ENCODE results near the gene ARHGAP26.

The ARHGAP26 gene

DNA sequence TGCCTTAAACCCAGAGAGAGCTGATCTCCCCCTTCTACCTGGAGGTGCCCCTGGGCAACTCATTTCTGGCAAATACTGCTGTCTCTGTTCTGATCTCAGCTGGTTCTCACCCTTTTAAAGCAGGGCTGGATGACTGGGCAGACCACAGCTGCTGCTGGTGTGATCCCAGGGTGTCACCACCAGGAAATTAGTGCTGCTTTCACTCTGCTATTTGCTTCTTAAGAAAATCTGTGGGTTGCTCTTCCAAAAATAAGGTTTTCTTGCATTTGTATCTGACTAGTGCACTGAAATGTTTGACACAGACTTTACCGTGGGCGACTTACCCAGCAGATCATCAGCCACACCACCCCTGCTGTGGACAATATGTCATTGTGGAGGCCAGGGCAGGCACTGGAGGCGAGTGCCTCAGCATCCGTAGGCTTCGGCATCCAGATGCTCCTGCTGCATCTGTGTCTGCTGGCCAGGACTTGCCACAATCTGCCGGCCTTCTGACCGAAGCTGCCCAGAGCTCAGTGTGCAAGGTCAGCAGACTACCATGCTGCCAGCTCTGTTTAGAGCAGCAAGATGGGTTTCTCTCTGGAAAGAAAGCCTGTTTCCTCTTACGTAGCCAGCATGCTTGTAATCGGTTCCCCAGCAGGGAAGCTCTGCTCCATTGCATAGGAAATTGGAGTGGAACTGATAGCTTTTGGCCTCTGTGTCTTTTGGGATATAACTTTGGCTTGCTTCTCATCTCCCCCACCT, 13.6 kb downstream of the ARHGAP26 start:
- peak; percentile 22 for DNase-seq (ENCODE audit: low read depth)
- no peak overlapping the region for H3K4me3 ChIP-seq (replicated peaks; ENCODE audit: low read depth, low read length)
- TF ChIP-seq, protein P1, sequence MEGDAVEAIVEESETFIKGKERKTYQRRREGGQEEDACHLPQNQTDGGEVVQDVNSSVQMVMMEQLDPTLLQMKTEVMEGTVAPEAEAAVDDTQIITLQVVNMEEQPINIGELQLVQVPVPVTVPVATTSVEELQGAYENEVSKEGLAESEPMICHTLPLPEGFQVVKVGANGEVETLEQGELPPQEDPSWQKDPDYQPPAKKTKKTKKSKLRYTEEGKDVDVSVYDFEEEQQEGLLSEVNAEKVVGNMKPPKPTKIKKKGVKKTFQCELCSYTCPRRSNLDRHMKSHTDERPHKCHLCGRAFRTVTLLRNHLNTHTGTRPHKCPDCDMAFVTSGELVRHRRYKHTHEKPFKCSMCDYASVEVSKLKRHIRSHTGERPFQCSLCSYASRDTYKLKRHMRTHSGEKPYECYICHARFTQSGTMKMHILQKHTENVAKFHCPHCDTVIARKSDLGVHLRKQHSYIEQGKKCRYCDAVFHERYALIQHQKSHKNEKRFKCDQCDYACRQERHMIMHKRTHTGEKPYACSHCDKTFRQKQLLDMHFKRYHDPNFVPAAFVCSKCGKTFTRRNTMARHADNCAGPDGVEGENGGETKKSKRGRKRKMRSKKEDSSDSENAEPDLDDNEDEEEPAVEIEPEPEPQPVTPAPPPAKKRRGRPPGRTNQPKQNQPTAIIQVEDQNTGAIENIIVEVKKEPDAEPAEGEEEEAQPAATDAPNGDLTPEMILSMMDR (IDR thresholded peaks at IDR 0.05; ENCODE audit: low read length, missing control alignments): peak; percentile 1

DNA sequence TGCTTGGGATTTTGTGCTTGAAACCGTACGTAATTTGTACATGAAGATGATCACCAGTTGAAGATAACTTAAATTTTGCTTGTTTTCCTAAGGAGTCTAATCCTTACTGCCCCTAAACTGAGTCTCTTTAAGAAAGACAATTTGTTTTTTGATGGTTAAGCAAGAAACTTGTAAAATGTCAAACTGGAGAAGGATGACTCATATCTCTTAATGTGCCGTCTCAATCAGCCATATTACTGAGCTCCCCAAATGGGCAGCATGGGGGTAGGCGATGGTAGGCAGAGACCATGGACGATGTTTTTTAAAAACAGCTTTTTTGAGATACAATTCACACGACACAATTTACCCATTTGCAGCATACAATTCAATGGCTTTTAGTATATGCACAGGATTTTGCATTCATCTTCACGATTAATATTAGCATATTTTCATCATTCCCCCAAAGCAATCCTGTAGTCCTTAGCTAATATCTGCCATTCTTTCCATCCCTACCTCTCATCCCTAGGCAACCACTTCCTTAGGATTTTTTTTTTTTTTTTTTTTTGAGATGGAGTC, 14.3 kb downstream of the ARHGAP26 start:
- TF ChIP-seq, protein P1 (IDR thresholded peaks at IDR 0.05; ENCODE audit: low read length, missing control alignments): no peak
- DNase-seq (ENCODE audit: low read depth): no peak
- H3K4me3 ChIP-seq (replicated peaks; ENCODE audit: low read depth, low read length): no peak overlapping the region

DNA sequence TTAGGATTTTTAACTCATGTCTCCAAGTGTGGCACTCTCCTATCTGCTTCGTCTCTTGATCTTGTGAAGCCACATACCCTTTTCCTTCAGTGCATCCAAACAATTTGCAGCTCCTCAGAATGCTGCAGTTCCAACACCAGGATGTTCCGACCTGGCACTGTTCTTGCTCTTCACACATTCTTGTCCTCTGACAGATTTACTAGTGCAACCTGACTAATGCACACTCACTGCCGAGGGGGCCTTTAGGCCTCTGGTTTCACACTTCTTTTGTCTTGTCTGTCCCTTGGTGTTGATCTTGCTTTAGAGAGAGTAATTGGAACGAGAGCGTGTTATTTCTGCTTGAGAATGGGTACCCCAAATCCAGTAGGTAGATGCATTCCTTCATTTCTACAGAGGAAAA, 15.0 kb downstream of the ARHGAP26 start:
- no peak for DNase-seq (ENCODE audit: low read depth)
- H3K4me3 ChIP-seq (replicated peaks; ENCODE audit: low read depth, low read length): no peak overlapping the region
- TF ChIP-seq, protein P1 (IDR thresholded peaks at IDR 0.05; ENCODE audit: low read length, missing control alignments): no peak

DNA sequence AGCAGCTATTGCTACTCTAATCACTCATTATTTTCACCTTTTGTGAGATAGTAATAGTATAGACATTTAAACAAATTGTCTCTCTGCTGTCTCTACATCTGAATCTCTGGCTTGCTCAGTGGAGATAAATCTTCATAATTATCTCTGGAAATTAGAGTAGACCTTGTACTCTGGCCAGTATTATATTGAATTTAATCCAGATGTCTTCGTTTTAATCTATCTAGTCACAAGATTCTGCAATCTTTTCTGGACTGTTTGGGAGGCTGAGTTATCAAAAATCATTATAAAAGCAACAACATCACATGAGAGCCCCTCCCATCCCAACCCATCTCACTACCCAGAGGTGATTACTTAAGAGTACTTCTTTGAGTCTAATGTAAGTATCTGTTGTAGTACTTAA, 19.0 kb downstream of the ARHGAP26 start:
- DNase-seq (ENCODE audit: low read depth): no peak
- no peak overlapping the region for H3K4me3 ChIP-seq (replicated peaks; ENCODE audit: low read depth, low read length)
- TF ChIP-seq, protein P1 (IDR thresholded peaks at IDR 0.05; ENCODE audit: low read length, missing control alignments): no peak

DNA sequence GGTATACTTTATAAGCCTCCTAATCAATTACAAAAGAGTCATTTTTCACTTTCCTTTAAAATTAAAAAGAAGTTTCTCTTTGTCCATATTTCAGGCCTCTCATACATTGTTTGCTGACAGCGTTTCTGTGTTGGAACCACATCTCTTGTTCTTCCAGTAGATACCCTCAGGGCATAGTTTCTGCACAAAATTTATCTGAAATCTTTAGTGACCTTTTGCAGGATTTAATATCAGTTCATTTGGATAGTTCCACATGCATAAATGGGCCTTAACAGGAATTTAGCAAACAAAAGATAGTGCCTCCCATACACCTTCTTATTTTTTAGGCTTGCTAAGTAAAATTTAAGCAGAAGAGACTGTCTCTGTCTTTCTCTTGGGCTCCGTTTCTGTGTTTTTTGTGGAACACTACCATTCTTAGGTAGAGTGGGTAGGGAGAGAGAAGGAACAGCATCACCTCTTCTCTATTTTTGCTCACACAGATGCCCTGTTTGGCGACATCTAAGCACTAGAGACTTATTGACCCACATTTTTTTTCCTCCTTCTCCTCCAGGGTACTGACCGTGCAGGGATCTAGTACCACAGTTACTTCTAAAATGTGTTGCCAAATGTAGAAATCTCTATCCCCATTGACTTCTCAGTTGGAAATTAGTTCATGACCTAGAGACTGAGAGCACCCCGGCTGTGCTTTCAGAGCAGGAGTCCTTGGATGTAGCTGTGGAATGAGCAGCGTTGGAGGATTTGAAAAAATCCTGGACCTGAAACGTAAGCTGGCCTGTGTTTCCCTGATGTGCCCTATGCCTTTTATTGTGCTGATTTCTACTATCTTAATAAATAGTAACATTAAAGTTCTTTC, 22.1 kb downstream of the ARHGAP26 start:
- DNase-seq (ENCODE audit: low read depth): no peak
- TF ChIP-seq, protein P1 (IDR thresholded peaks at IDR 0.05; ENCODE audit: low read length, missing control alignments): no peak
- no peak overlapping the region for H3K4me3 ChIP-seq (replicated peaks; ENCODE audit: low read depth, low read length)

DNA sequence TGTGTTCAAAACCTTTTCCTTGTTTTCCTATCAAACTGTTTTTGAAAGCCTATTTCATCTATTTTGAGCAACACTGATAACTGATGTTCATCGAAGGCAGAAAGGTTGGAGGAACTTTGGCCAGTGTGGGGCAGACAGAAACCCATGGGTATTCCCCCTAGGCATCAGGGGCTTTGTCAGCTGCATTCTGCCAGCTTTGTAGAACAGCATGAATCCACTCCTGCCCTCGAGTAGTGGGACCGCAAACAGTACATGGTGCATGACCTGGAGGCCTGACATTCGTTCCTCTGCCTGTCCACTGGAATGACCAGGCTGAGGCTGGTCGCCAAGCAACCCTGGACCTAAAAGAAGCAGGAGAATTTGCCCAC, 22.7 kb downstream of the ARHGAP26 start:
- no peak overlapping the region for H3K4me3 ChIP-seq (replicated peaks; ENCODE audit: low read depth, low read length)
- TF ChIP-seq, protein P1 (IDR thresholded peaks at IDR 0.05; ENCODE audit: low read length, missing control alignments): no peak
- DNase-seq (ENCODE audit: low read depth): no peak

Measured in fibroblast of pulmonary artery (primary cell).